HL-60 (cell line): ENCODE results near the gene NR2F1.

ENCODE experiments used
- DNase-seq, 2 experiments: peaks; one replicate each; pipeline ENCODE4 v3.0.0-alpha.2; 2010 to 2020; ENCODE audit warnings: low read depth in 1 of 2, low spot score in 1 of 2
- H3K27ac ChIP-seq: fragments of 250-450 bp; sonication (Bioruptor Pico); replicated peaks from 2 replicates; pipeline ENCODE4 v1.5.1; 2020; ENCODE audit warnings: mild to moderate bottlenecking, moderate library complexity
- H3K27me3 ChIP-seq: fragments of 250-450 bp; sonication (Bioruptor Pico); 2 replicates; pipeline ENCODE4 v1.5.1; 2021; ENCODE audit warnings: mild to moderate bottlenecking, moderate library complexity; ENCODE audit not compliant: insufficient read depth, poor library complexity, severe bottlenecking
- H3K4me3 ChIP-seq: replicated peaks from 2 replicates; pipeline ENCODE4 v1.5.1; 2011; ENCODE audit warnings: mild to moderate bottlenecking, control low read depth, low read length; ENCODE audit not compliant: insufficient read depth
- GABPA ChIP-seq: IDR thresholded peaks from 2 replicates; pipeline ENCODE4 v1.6.1; 2012; ENCODE audit warnings: low read depth
- POLR2AphosphoS5 ChIP-seq: IDR thresholded peaks from 2 replicates; pipeline ENCODE4 v1.6.1; 2012; ENCODE audit warnings: low read depth
- REST ChIP-seq: IDR thresholded peaks from 2 replicates; pipeline ENCODE4 v1.6.1; 2012; ENCODE audit warnings: low read depth; ENCODE audit not compliant: insufficient replicate concordance
- SPI1 ChIP-seq: IDR thresholded peaks from 2 replicates; pipeline ENCODE4 v1.6.1; 2012; ENCODE audit warnings: low read depth, mild to moderate bottlenecking, borderline replicate concordance
- TF ChIP-seq, protein P1 (sequence below): IDR thresholded peaks from one replicate; pipeline ENCODE4 v1.5.1; 2011; ENCODE audit warnings: low read length, control low read depth, inconsistent platforms; ENCODE audit not compliant: insufficient read depth

Gene NR2F1

DNA sequence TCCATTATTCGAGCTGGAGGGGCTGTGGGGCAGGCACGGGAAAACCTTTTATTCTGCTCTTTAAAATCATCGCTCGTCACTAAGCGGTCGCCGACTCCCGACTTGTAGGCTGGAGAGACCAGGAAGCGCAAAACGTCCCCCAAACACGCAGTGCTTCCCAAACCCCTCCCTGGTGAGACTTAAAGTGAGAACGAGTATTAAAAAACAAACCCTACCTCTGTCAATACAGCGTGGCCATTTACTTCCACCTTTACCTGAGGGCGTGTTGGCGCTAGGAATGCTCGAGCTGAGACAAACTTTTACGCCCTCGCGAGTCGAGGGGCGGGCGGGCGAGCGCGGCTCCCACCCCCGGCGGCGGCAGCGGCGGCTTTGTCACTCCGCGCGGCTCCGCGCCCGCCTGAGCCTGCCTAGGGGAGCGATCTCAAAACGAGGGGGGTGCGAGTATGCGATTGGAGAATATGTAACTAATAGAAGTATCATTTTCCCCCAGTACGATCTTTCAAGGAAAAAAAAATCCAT is 2.0 kb upstream of the NR2F1 start, which contains the start of gene NR2F1-AS1:
NR2F1-AS1 (minus strand) TSS at position 293 of the 519 bp plus-strand sequence.
- peak within 1 kb of the TSS; percentile 32 for H3K4me3 ChIP-seq
- peaks cover 10% of the 10 kb centered on the region for H3K27me3 ChIP-seq
- H3K27ac ChIP-seq: no peak within 1 kb of the TSS
- TF ChIP-seq GABPA (no peak), POLR2AphosphoS5 (no peak), SPI1 (no peak), REST (no peak)
- TF ChIP-seq, protein P1, sequence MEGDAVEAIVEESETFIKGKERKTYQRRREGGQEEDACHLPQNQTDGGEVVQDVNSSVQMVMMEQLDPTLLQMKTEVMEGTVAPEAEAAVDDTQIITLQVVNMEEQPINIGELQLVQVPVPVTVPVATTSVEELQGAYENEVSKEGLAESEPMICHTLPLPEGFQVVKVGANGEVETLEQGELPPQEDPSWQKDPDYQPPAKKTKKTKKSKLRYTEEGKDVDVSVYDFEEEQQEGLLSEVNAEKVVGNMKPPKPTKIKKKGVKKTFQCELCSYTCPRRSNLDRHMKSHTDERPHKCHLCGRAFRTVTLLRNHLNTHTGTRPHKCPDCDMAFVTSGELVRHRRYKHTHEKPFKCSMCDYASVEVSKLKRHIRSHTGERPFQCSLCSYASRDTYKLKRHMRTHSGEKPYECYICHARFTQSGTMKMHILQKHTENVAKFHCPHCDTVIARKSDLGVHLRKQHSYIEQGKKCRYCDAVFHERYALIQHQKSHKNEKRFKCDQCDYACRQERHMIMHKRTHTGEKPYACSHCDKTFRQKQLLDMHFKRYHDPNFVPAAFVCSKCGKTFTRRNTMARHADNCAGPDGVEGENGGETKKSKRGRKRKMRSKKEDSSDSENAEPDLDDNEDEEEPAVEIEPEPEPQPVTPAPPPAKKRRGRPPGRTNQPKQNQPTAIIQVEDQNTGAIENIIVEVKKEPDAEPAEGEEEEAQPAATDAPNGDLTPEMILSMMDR: no peak
- no peak for DNase-seq

GRCh38 chr5:93582167-93582462 is 907 bp upstream of the NR2F1 start:
- Histone ChIP-seq H3K27me3 (peaks cover 10% of the 10 kb centered on the region), H3K27ac (no peak overlapping the region), H3K4me3 (no peak overlapping the region)
- TF ChIP-seq GABPA (no peak), POLR2AphosphoS5 (no peak), REST (no peak)
- no peak for DNase-seq

GRCh38 chr5:93583439-93583767 is 381 bp downstream of the NR2F1 start:
- TF ChIP-seq, protein P1: no peak
- no peak for TF ChIP-seq POLR2AphosphoS5
- no peak for TF ChIP-seq REST
- TF ChIP-seq SPI1: no peak
- TF ChIP-seq GABPA: no peak
- H3K27me3 ChIP-seq: peaks cover 12% of the 10 kb centered on the region
- DNase-seq: no peak
- no peak overlapping the region for H3K27ac ChIP-seq
- H3K4me3 ChIP-seq: no peak overlapping the region
